Lower lobe of right lung (tissue), 2 donors: ENCODE data around the gene KCNQ1. TPM values are rescaled to one million over a fixed set of nuclear protein-coding genes. Genes with fewer than 3 reads are reported as not detected.

ENCODE experiments used
- ATAC-seq, 2 donors: fragments of 200-7000 bp; cut with Tn5 transposase; one replicate each; pipeline ENCODE4 v1.9.1; 2020 to 2022; ENCODE audit warnings: mild to moderate bottlenecking in 2 of 2, moderate library complexity in 2 of 2
- DNase-seq: peaks from one replicate; pipeline ENCODE4 v3.0.0-alpha.2; 2020
- H3K27ac ChIP-seq: fragments of 200-600 bp; one replicate; pipeline ENCODE4 v1.8.0; 2022
- H3K27me3 ChIP-seq: fragments of 200-600 bp; one replicate; pipeline ENCODE4 v1.8.0; 2022; ENCODE audit warnings: low read depth
- H3K36me3 ChIP-seq: fragments of 200-600 bp; one replicate; pipeline ENCODE4 v1.8.0; 2022; ENCODE audit warnings: mild to moderate bottlenecking
- H3K4me1 ChIP-seq: fragments of 200-600 bp; one replicate; pipeline ENCODE4 v1.8.0; 2022
- H3K4me3 ChIP-seq: fragments of 200-600 bp; one replicate; pipeline ENCODE4 v1.8.0; 2022; ENCODE audit warnings: mild to moderate bottlenecking
- H3K9me3 ChIP-seq: fragments of 200-600 bp; one replicate; pipeline ENCODE4 v1.8.0; 2022
- intact Hi-C: fragments of 100-400 bp; cut with DNase I; formaldehyde crosslinking; loops from one replicate; pipeline ENCODE4 v1.11.0; 2022
- total RNA-seq: library from RNA; stranded (reverse); fragmentation: NEBNext Ultra II Directional; extraction: Animal tissue kit (Norgen Biotek cat#: 25700); gene quantifications from one replicate; pipeline ENCODE4 v1.2.1, GENCODE V29; 2021
- TF ChIP-seq, protein P1 (sequence below): fragments of 200-600 bp; IDR thresholded peaks from one replicate; pipeline ENCODE4 v1.8.0; 2022; ENCODE audit warnings: antibody characterized with exemption, mild to moderate bottlenecking
- donor health status: DM: no; HTN: yes; CAD: no; lungs with severe emphysema.

KCNQ1 gene
- total RNA-seq, 1 donor from 2014 or later: 51.0 TPM

DNA sequence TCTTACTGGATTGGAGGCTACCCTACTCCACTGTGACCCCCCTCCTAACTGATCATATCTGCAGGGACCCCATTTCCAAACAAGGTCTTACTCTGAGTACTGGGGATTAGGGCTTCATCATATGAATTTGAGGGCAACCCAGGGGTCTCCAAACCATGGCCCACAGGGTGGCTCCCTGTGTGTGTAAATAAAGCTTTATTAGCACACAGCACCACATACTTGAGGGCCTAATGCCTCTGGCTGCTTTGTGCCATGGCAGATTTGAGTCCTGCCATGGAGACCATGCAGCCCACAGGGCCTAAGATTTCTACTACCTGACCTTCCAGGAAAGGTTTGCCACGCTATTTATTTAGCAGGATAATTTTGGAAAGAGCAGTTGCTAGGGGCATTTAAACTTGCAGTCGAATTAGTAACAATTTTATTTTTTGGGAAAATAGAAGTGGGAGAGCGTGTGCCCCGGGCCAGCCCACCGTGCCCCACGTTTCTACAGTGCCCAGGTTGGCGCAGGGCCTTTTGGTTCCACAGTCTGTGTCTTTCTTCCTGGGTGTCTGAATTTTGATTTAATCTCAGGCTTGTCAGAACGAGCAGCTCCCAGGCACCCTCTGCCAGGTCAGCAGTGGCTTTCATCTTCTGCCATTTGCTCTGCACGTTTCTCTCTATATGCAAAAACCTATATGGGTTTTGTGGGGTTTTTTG lies 92.3 kb downstream of the KCNQ1 start:
- no peak overlapping the region for H3K4me3 ChIP-seq
- ATAC-seq (no peak), DNase-seq (peak; percentile 20)
- no peaks in the 10 kb centered on the region for H3K9me3 ChIP-seq
- no peaks in the 10 kb centered on the region for H3K27me3 ChIP-seq
- no peaks in the 10 kb centered on the region for H3K36me3 ChIP-seq
- intact Hi-C loops: no loop called here
- H3K4me1 ChIP-seq: peaks cover 18% of the 10 kb centered on the region
- H3K27ac ChIP-seq: no peak overlapping the region
- TF ChIP-seq, protein P1, sequence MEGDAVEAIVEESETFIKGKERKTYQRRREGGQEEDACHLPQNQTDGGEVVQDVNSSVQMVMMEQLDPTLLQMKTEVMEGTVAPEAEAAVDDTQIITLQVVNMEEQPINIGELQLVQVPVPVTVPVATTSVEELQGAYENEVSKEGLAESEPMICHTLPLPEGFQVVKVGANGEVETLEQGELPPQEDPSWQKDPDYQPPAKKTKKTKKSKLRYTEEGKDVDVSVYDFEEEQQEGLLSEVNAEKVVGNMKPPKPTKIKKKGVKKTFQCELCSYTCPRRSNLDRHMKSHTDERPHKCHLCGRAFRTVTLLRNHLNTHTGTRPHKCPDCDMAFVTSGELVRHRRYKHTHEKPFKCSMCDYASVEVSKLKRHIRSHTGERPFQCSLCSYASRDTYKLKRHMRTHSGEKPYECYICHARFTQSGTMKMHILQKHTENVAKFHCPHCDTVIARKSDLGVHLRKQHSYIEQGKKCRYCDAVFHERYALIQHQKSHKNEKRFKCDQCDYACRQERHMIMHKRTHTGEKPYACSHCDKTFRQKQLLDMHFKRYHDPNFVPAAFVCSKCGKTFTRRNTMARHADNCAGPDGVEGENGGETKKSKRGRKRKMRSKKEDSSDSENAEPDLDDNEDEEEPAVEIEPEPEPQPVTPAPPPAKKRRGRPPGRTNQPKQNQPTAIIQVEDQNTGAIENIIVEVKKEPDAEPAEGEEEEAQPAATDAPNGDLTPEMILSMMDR: no peak

GRCh38 chr11:2537896-2538724 lies 93.3 kb downstream of the KCNQ1 start:
- no peak overlapping the region for H3K4me3 ChIP-seq
- TF ChIP-seq, protein P1: no peak
- peaks cover 14% of the 10 kb centered on the region for H3K4me1 ChIP-seq
- peak; percentile 36 for DNase-seq
- no peak overlapping the region for H3K27ac ChIP-seq
- no peaks in the 10 kb centered on the region for H3K36me3 ChIP-seq
- ATAC-seq: no peak
- no peaks in the 10 kb centered on the region for H3K9me3 ChIP-seq
- H3K27me3 ChIP-seq: no peaks in the 10 kb centered on the region
- intact Hi-C loops: no loop called here

DNA sequence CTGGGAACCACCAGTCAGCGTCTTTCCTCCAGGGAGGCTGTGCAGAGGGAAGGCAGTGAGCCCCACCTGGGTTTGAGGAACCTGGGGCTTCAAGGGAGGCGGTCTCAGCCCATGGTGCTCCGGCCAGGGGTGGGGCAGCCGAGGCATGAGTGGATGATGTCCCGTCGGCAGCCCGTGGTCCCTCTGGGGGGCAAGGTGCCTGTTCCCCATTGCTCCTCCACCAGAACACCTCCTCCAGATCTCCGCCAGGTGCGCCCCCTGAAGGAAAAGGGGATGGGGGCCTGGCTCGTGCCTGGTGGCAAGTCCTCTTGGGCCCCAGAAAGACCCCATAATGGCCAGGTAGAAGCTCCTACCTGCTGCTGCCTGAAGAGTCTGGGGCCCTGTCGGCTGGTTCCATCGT lies 94.1 kb downstream of the KCNQ1 start:
- intact Hi-C loops: no loop called here
- DNase-seq (peak; percentile 38), ATAC-seq (no peak)
- no peaks in the 10 kb centered on the region for H3K36me3 ChIP-seq
- TF ChIP-seq, protein P1: no peak
- H3K9me3 ChIP-seq: no peaks in the 10 kb centered on the region
- H3K4me1 ChIP-seq: peaks cover 6% of the 10 kb centered on the region
- no peaks in the 10 kb centered on the region for H3K27me3 ChIP-seq
- H3K4me3 ChIP-seq: no peak overlapping the region
- H3K27ac ChIP-seq: no peak overlapping the region

DNA sequence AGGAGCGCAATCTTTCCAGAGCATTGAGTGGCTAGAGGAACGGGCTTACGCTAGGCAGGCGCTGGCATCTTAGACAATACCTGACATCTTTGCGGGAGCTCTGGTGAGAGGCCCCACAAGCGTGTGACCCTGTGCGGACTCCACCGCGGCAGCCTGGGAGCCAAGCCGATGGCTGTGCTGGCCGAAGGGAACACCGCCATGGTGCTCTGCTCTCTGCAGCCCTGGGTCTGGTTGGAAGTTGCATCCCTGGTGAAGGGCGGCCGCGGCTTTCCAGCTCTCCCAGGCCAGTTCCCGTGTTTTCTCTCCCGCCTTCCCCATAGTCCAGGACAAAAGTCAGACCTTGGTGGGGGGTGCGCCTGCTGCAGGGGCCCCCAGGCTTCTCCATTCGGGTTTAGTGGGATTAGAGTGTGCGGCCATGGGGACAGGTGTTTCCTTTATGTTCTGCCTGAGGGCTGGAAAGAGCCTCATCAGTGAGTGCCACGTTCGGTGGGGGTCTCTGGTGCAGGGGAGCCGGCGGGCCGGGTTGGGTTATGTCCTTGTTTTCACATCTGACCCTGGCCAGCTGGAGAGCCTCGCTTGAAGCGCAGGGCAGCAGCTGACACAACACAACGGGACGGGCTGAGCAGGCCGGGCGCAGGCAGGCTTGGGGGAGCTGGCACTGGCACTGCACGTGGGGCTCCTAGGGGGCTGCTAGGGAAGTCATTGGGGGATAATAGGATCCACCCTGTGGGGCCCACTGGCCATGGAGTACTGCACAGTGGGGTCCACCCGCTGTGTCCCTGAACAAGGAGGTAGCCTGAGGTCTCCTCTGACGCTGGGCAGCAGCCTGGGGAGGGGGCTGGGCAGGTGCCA lies 94.8 kb downstream of the KCNQ1 start:
- H3K27me3 ChIP-seq: no peaks in the 10 kb centered on the region
- TF ChIP-seq, protein P1: no peak
- no peak overlapping the region for H3K4me3 ChIP-seq
- no peaks in the 10 kb centered on the region for H3K36me3 ChIP-seq
- DNase-seq: peak; percentile 35
- no peak overlapping the region for H3K27ac ChIP-seq
- no peaks in the 10 kb centered on the region for H3K4me1 ChIP-seq
- intact Hi-C loops: no loop called here
- ATAC-seq: no peak
- no peaks in the 10 kb centered on the region for H3K9me3 ChIP-seq

DNA sequence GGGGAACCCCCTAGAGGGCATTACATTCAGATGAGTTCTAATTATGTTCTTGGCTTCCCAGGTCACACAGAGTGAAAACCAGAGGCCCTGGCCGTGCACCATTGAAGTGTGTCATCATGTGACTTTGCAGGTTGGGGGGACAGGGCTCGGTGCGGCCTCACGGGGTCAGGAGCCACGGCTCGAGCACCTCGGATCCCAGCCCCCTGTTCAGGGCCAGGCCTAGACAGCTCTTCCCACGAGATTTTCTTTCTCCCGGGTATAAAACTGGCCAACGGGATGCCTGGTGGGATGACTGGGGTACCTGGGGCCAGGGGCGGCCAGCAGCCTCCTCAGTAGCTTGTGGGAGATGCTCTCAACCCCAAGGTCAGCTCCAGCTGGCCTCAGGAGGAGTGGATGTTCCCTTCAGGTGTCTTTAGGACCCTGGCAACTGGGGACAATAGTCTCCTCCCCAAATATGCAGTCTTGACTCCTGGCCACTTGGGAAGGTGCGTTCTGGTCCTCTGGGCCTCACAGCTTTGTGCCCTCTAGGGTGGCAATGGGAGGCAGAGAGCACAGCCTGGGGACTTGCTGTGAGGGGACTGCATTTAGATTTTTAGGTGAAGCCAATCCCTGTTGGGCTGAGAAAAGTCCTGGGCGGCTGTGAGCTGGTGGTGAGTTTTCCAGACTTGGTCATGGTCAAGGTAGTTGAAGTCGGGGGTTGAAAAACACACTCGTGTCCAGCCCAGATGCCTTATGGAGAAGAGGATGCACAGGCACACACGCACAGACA lies 95.6 kb downstream of the KCNQ1 start:
- H3K4me1 ChIP-seq: no peaks in the 10 kb centered on the region
- no peak overlapping the region for H3K4me3 ChIP-seq
- no peaks in the 10 kb centered on the region for H3K36me3 ChIP-seq
- DNase-seq (no peak), ATAC-seq (no peak)
- intact Hi-C loops: no loop called here
- no peak overlapping the region for H3K27ac ChIP-seq
- H3K27me3 ChIP-seq: no peaks in the 10 kb centered on the region
- no peaks in the 10 kb centered on the region for H3K9me3 ChIP-seq
- TF ChIP-seq, protein P1: no peak
